Mononuclear cell (primary cell): ENCODE data around the gene CRISP2. TPM values are rescaled to one million over a fixed set of nuclear protein-coding genes. Genes with fewer than 3 reads are reported as not detected.

ENCODE experiments used
- H3K27me3 ChIP-seq: 2 replicates; pipeline ENCODE4 v1.6.0; 2011; ENCODE audit warnings: low read length, control low read depth; ENCODE audit not compliant: insufficient read depth
- H3K4me1 ChIP-seq: 2 replicates; pipeline ENCODE4 v1.5.1; 2011; ENCODE audit warnings: mild to moderate bottlenecking, low read length, control low read depth; ENCODE audit not compliant: insufficient read depth
- H3K4me3 ChIP-seq: 2 replicates; pipeline ENCODE4 v1.5.1; 2011; ENCODE audit warnings: mild to moderate bottlenecking, low read length, moderate library complexity
- H3K9me3 ChIP-seq: 2 replicates; pipeline ENCODE4 v1.5.1; 2011; ENCODE audit warnings: low read depth, mild to moderate bottlenecking, control low read depth, low read length
- total RNA-seq: library from RNA; depleted of rRNA; stranded (reverse); fragments of >200 nt; gene quantifications from one replicate; pipeline ENCODE4 v1.2.3, GENCODE V29; 2012

The CRISP2 gene
- total RNA-seq, 1 donor = not detected

DNA sequence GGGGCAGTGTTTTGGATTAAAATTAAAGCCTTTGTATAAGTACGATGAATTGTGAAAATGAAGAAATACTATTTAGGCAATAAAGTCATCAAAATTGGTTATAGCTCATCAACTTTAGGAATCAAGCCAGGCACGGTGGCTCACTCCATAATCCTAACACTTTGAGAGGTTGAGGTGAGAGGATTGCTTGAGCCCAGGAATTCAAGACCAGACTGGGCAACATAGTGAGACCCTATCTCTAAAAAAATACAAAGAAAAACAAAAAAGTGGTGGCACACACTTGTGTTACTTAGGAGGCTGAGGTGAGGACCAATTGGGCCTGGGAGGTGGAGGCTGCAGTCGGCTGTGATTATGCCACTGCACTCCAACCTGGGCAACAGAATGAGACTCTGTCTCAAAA, 68.2 kb downstream of the CRISP2 start:
- H3K4me3 ChIP-seq = no peak overlapping the region
- no peaks in the 10 kb centered on the region for H3K9me3 ChIP-seq
- no peaks in the 10 kb centered on the region for H3K27me3 ChIP-seq
- H3K4me1 ChIP-seq = no peaks in the 10 kb centered on the region

Other genes starting within 250 kb of the CRISP2 start
- not detected for gene GLYATL3, start 213.6 kb downstream of the CRISP2 start, total RNA-seq
- 0.21 TPM for gene C6orf141, start 162.9 kb downstream of the CRISP2 start, total RNA-seq
- gene RHAG, start 76.7 kb downstream of the CRISP2 start, total RNA-seq = not detected
- not detected for gene CRISP3, start 30.8 kb upstream of the CRISP2 start, total RNA-seq
- gene PGK2, start 73.7 kb upstream of the CRISP2 start, total RNA-seq = not detected
- not detected for gene CRISP1, start 153.0 kb upstream of the CRISP2 start, total RNA-seq